ENCODE results near the gene B4GALT7.

The B4GALT7 gene

GRCh38 chr5:177601577-177602457, 1.9 kb downstream of the B4GALT7 start:
- DNase-seq = no peak
- peaks cover 12% of the 10 kb centered on the region; the same call in 1 of the 2 replicates for H4K20me1 ChIP-seq (ENCODE audit: insufficient read depth, low read length)
- H3K36me3 ChIP-seq (ENCODE audit: insufficient read depth, low read length) = peaks cover 2% of the 10 kb centered on the region; the same call in 1 of the 2 replicates
- ATAC-seq (ENCODE audit: insufficient read depth, low read depth) = no peak
- peak overlapping the region in 1 of 2 experiments; percentile 83; a peak in 1 of 4 replicates for H3K4me3 ChIP-seq (ENCODE audit: low read depth in 1 of 2, low read length in 2 of 2)
- peak overlapping the region; percentile 91 for H3K9ac ChIP-seq (ENCODE audit: low read depth, low read length)
- H3K79me2 ChIP-seq (ENCODE audit: insufficient read depth, low read length) = peaks cover 13% of the 10 kb centered on the region
- TF ChIP-seq CTCF (IDR thresholded peaks at IDR 0.05; ENCODE audit: borderline replicate concordance, extremely low read depth, low read length, poor library complexity, severe bottlenecking) (peak; percentile 24), EZH2 (IDR thresholded peaks at IDR 0.05; ENCODE audit: borderline replicate concordance, low read depth, low read length, severe bottlenecking) (no peak)
- peak overlapping the region; percentile 96 for H3K4me2 ChIP-seq (ENCODE audit: insufficient read depth, low read length)
- no peaks in the 10 kb centered on the region for H3K27me3 ChIP-seq (ENCODE audit: insufficient read depth, low read length, poor library complexity)
- no peak overlapping the region for H2AFZ ChIP-seq (ENCODE audit: low read depth, low read length)
- no peaks in the 10 kb centered on the region for H3K9me3 ChIP-seq (ENCODE audit: insufficient read depth, low read length, severe bottlenecking)
- no peak overlapping the region for H3K27ac ChIP-seq (ENCODE audit: low read length)
- H3K4me1 ChIP-seq (ENCODE audit: insufficient read depth, low read length) = peaks cover 29% of the 10 kb centered on the region

GRCh38 chr5:177602458-177602830, 2.5 kb downstream of the B4GALT7 start:
- Histone ChIP-seq H3K36me3 (ENCODE audit: insufficient read depth, low read length) (peaks cover 3% of the 10 kb centered on the region), H3K4me3 (ENCODE audit: low read depth in 1 of 2, low read length in 2 of 2) (no peak overlapping the region), H3K27me3 (ENCODE audit: insufficient read depth, low read length, poor library complexity) (no peaks in the 10 kb centered on the region), H3K4me2 (ENCODE audit: insufficient read depth, low read length) (no peak overlapping the region), H3K9ac (ENCODE audit: low read depth, low read length) (no peak overlapping the region), H3K4me1 (ENCODE audit: insufficient read depth, low read length) (peaks cover 29% of the 10 kb centered on the region), H3K27ac (ENCODE audit: low read length) (no peak overlapping the region), H3K79me2 (ENCODE audit: insufficient read depth, low read length) (peaks cover 13% of the 10 kb centered on the region), H4K20me1 (ENCODE audit: insufficient read depth, low read length) (peaks cover 15% of the 10 kb centered on the region; the same call in 1 of the 2 replicates), H3K9me3 (ENCODE audit: insufficient read depth, low read length, severe bottlenecking) (no peaks in the 10 kb centered on the region), H2AFZ (ENCODE audit: low read depth, low read length) (no peak overlapping the region)
- no peak for DNase-seq
- ATAC-seq (ENCODE audit: insufficient read depth, low read depth) = no peak
- TF ChIP-seq CTCF (IDR thresholded peaks at IDR 0.05; ENCODE audit: borderline replicate concordance, extremely low read depth, low read length, poor library complexity, severe bottlenecking) (no peak), EZH2 (IDR thresholded peaks at IDR 0.05; ENCODE audit: borderline replicate concordance, low read depth, low read length, severe bottlenecking) (no peak)

GRCh38 chr5:177603631-177604030, 3.7 kb downstream of the B4GALT7 start:
- Histone ChIP-seq H4K20me1 (ENCODE audit: insufficient read depth, low read length) (peaks cover 15% of the 10 kb centered on the region; the same call in 1 of the 2 replicates), H2AFZ (ENCODE audit: low read depth, low read length) (no peak overlapping the region), H3K9me3 (ENCODE audit: insufficient read depth, low read length, severe bottlenecking) (no peaks in the 10 kb centered on the region), H3K9ac (ENCODE audit: low read depth, low read length) (no peak overlapping the region), H3K4me3 (ENCODE audit: low read depth in 1 of 2, low read length in 2 of 2) (no peak overlapping the region), H3K27me3 (ENCODE audit: insufficient read depth, low read length, poor library complexity) (no peaks in the 10 kb centered on the region), H3K27ac (ENCODE audit: low read length) (no peak overlapping the region), H3K79me2 (ENCODE audit: insufficient read depth, low read length) (peaks cover 13% of the 10 kb centered on the region), H3K36me3 (ENCODE audit: insufficient read depth, low read length) (peaks cover 12% of the 10 kb centered on the region), H3K4me2 (ENCODE audit: insufficient read depth, low read length) (no peak overlapping the region), H3K4me1 (ENCODE audit: insufficient read depth, low read length) (peaks cover 29% of the 10 kb centered on the region)
- TF ChIP-seq CTCF (IDR thresholded peaks at IDR 0.05; ENCODE audit: borderline replicate concordance, extremely low read depth, low read length, poor library complexity, severe bottlenecking) = no peak
- no peak for TF ChIP-seq EZH2 (IDR thresholded peaks at IDR 0.05; ENCODE audit: borderline replicate concordance, low read depth, low read length, severe bottlenecking)
- DNase-seq (no peak), ATAC-seq (ENCODE audit: insufficient read depth, low read depth) (no peak)
